HepG2 (cell line): Measurements from ENCODE around the gene RNF213. TPM values are rescaled to one million over a fixed set of nuclear protein-coding genes. Genes with fewer than 3 reads are reported as not detected.

Experiments used
- FUBP1 ChIP-seq: sonication (generic); formaldehyde crosslinking; IDR thresholded peaks from 2 replicates; pipeline ENCODE4 v1.5.1; 2020; ENCODE audit warnings: missing genetic modification reagents, mild to moderate bottlenecking, borderline replicate concordance
- GLMP ChIP-seq: sonication (generic); formaldehyde crosslinking; IDR thresholded peaks from 2 replicates; pipeline ENCODE4 v1.9.0; 2021; ENCODE audit warnings: missing genetic modification reagents, mild to moderate bottlenecking, borderline replicate concordance
- ISL2 ChIP-seq: sonication (generic); formaldehyde crosslinking; IDR thresholded peaks from 2 replicates; pipeline ENCODE4 v1.5.0; 2020; ENCODE audit warnings: missing genetic modification reagents
- JUN ChIP-seq: sonication (generic); formaldehyde crosslinking; IDR thresholded peaks from 2 replicates; pipeline ENCODE4 v1.4.0; 2020; ENCODE audit warnings: mild to moderate bottlenecking, missing genetic modification reagents
- KAT8 ChIP-seq: IDR thresholded peaks from 2 replicates; pipeline ENCODE4 v1.6.1; 2016; ENCODE audit warnings: missing genetic modification reagents, missing compliant biosample characterization
- MBNL3 ChIP-seq: fragments of 250-450 bp; sonication (Bioruptor Pico); conservative IDR thresholded peaks from 2 replicates; pipeline ENCODE4 v1.8.0; 2022; ENCODE audit warnings: mild to moderate bottlenecking, inconsistent platforms
- NFE2L1 ChIP-seq: sonication (generic); formaldehyde crosslinking; IDR thresholded peaks from 2 replicates; pipeline ENCODE4 v1.4.0; 2020; ENCODE audit warnings: missing genetic modification reagents, mild to moderate bottlenecking, borderline replicate concordance
- PCBP1 ChIP-seq: fragments of 200-400 bp; formaldehyde crosslinking; IDR thresholded peaks from 2 replicates; pipeline ENCODE4 v1.6.1; 2017; ENCODE audit warnings: mild to moderate bottlenecking, low read depth, low read length, borderline replicate concordance
- RBM39 ChIP-seq: fragments of 200-400 bp; formaldehyde crosslinking; IDR thresholded peaks from one replicate; pipeline ENCODE4 v1.6.1; 2018; ENCODE audit warnings: antibody characterized with exemption, mild to moderate bottlenecking, low read depth, low read length; ENCODE audit not compliant: poor library complexity, severe bottlenecking
- SETDB1 ChIP-seq: sonication (generic); formaldehyde crosslinking; IDR thresholded peaks from 2 replicates; pipeline ENCODE4 v1.5.1; 2020; ENCODE audit warnings: missing genetic modification reagents, mild to moderate bottlenecking, borderline replicate concordance
- SUZ12 ChIP-seq: fragments of 150-350 bp; IDR thresholded peaks from 2 replicates; pipeline ENCODE4 v1.6.1; 2014; ENCODE audit warnings: low read depth, low read length
- ZC3H4 ChIP-seq: sonication (generic); formaldehyde crosslinking; IDR thresholded peaks from 2 replicates; pipeline ENCODE4 v1.4.0; 2020; ENCODE audit warnings: missing genetic modification reagents, borderline replicate concordance
- ZFX ChIP-seq: sonication (generic); formaldehyde crosslinking; IDR thresholded peaks from 2 replicates; pipeline ENCODE4 v1.4.0; 2020; ENCODE audit warnings: mild to moderate bottlenecking, low read depth, missing genetic modification reagents, moderate library complexity
- ZGPAT ChIP-seq: IDR thresholded peaks from 2 replicates; pipeline ENCODE4 v1.6.1; 2016; ENCODE audit warnings: mild to moderate bottlenecking
- ZNF142 ChIP-seq: sonication (generic); formaldehyde crosslinking; IDR thresholded peaks from 2 replicates; pipeline ENCODE4 v1.4.0; 2020; ENCODE audit warnings: missing genetic modification reagents
- ZNF143 ChIP-seq: sonication (generic); formaldehyde crosslinking; IDR thresholded peaks from 2 replicates; pipeline ENCODE4 v1.4.0; 2020; ENCODE audit warnings: missing genetic modification reagents
- ZNF354B ChIP-seq: sonication (generic); formaldehyde crosslinking; IDR thresholded peaks from 2 replicates; pipeline ENCODE4 v1.8.0; 2022; ENCODE audit warnings: mild to moderate bottlenecking, missing genetic modification reagents
- ZNF629 ChIP-seq: sonication (generic); formaldehyde crosslinking; conservative IDR thresholded peaks from 2 replicates; pipeline ENCODE4 v1.5.0; 2020; ENCODE audit warnings: missing genetic modification reagents
- polyA plus RNA-seq, 8 experiments: library from polyadenylated mRNA; depleted of rRNA in 3 of 8; stranded (reverse) in 7 of 8; unstranded in 1 of 8; fragments of >200 nt; fragmentation: Illumina TruSeq in 4 of 8; extraction: Trizol in 4 of 8; gene quantifications; 2 replicates each; pipeline versions ENCODE4 v1.2.1 to v1.2.3, GENCODE V29; 2011 to 2016; ENCODE audit warnings: low read depth in 4 of 8, missing spikeins in 1 of 8, mixed read lengths in 1 of 8; ENCODE audit not compliant: insufficient read depth in 1 of 8
- total RNA-seq, 5 experiments: library from RNA; depleted of rRNA; stranded (reverse); fragments of >200 nt; fragmentation: Illumina TruSeq; extraction: Trizol; gene quantifications; 2 replicates each; pipeline ENCODE4 v1.2.3, GENCODE V29; 2016; ENCODE audit warnings: low read depth in 1 of 5

RNF213 gene
- total and polyA plus RNA-seq, 2 of the 13 experiments (the other 11 are each of a cell fraction or from before 2014, with no cell fraction given) = 38.6 to 38.7 TPM

GRCh38 chr17:80261159-80261894 lies 675 bp downstream of the RNF213 start (continued):
- TF ChIP-seq ZGPAT (CRISPR knock-in tag) (peak; percentile 99), ZNF142 (CRISPR knock-in tag) (peak; percentile 88; the same call in 1 of the 2 replicates), KAT8 (CRISPR knock-in tag) (peak; percentile 91), MBNL3 (CRISPR knock-in tag) (no peak), ZNF143 (CRISPR knock-in tag) (0 out of 2 replicates have a peak, but pooled peaks have one; percentile 33), ZNF629 (no peak; the same call in 1 of the 2 replicates), ZFX (CRISPR knock-in tag) (peak; percentile 91), SUZ12 (no peak), GLMP (CRISPR knock-in tag) (no peak), JUN (0 out of 2 replicates have a peak, but pooled peaks have one; percentile 58), ISL2 (CRISPR knock-in tag) (peak; percentile 79), SETDB1 (CRISPR knock-in tag) (no peak), ZC3H4 (CRISPR knock-in tag) (peak; percentile 96; the same call in 1 of the 2 replicates), PCBP1 (0 out of 2 replicates have a peak, but pooled peaks have one; percentile 62), RBM39 (peak; percentile 97), ZNF354B (0 out of 2 replicates have a peak, but pooled peaks have one; percentile 85), FUBP1 (CRISPR knock-in tag) (peak; percentile 74; the same call in 1 of the 2 replicates), NFE2L1 (no peak)
